Measurements from ENCODE around the gene AKAP5.

The AKAP5 gene

GRCh38 chr14:64465191-64465822 is at the start of gene AKAP5:
Gene AKAP5, plus strand, starts transcription at chr14:64465499. Its CDS starts 2,896 bp downstream, at chr14:64468395.
- in situ Hi-C loops (cut with HindIII; ENCODE audit: low sequenced_read_pairs): no loop called here
- H3K4me3 ChIP-seq (ENCODE audit: low read depth, low read length): peak within 1 kb of the TSS; percentile 74
- TF ChIP-seq CTCF (IDR thresholded peaks at IDR 0.05; ENCODE audit: low read depth, low read length): no peak
- DNase-seq (ENCODE audit: low read depth, low spot score): peak; percentile 23

GRCh38 chr14:64416348-64416932 is 48.9 kb upstream of the AKAP5 start:
- no peak for TF ChIP-seq CTCF (IDR thresholded peaks at IDR 0.05; ENCODE audit: low read depth, low read length)
- no peak for DNase-seq (ENCODE audit: low read depth, low spot score)
- H3K4me3 ChIP-seq (ENCODE audit: low read depth, low read length): no peak overlapping the region
- in situ Hi-C loops (cut with HindIII; ENCODE audit: low sequenced_read_pairs): no loop called here

- in situ Hi-C loops (cut with HindIII; ENCODE audit: low sequenced_read_pairs): no loop called here
- DNase-seq (ENCODE audit: low read depth, low spot score): peak; percentile 26
- no peak overlapping the region for H3K4me3 ChIP-seq (ENCODE audit: low read depth, low read length)
- no peak for TF ChIP-seq CTCF (IDR thresholded peaks at IDR 0.05; ENCODE audit: low read depth, low read length)
These were observed 48.1 kb upstream of the AKAP5 start for GRCh38 chr14:64417055-64417770.

GRCh38 chr14:64417771-64418125 is 47.6 kb upstream of the AKAP5 start:
- no peak for TF ChIP-seq CTCF (IDR thresholded peaks at IDR 0.05; ENCODE audit: low read depth, low read length)
- H3K4me3 ChIP-seq (ENCODE audit: low read depth, low read length): no peak overlapping the region
- in situ Hi-C loops (cut with HindIII; ENCODE audit: low sequenced_read_pairs): no loop called here
- no peak for DNase-seq (ENCODE audit: low read depth, low spot score)

- TF ChIP-seq CTCF (IDR thresholded peaks at IDR 0.05; ENCODE audit: low read depth, low read length): no peak
These were observed 46.3 kb upstream of the AKAP5 start for GRCh38 chr14:64419003-64419402.

GRCh38 chr14:64421166-64421565 is 44.1 kb upstream of the AKAP5 start:
- in situ Hi-C loops (cut with HindIII; ENCODE audit: low sequenced_read_pairs): no loop called here
- no peak for TF ChIP-seq CTCF (IDR thresholded peaks at IDR 0.05; ENCODE audit: low read depth, low read length)
- no peak overlapping the region for H3K4me3 ChIP-seq (ENCODE audit: low read depth, low read length)
- DNase-seq (ENCODE audit: low read depth, low spot score): peak; percentile 71

More at GRCh38 chr14:64419003-64419402, 46.3 kb upstream of the AKAP5 start:
- in situ Hi-C loops (cut with HindIII; ENCODE audit: low sequenced_read_pairs): no loop called here
- no peak overlapping the region for H3K4me3 ChIP-seq (ENCODE audit: low read depth, low read length)
- no peak for DNase-seq (ENCODE audit: low read depth, low spot score)

Data from astrocyte of the spinal cord (primary cell).